AG04450 (cell line): Measurements from ENCODE around the gene AFF3. TPM values are rescaled to one million over a fixed set of nuclear protein-coding genes. Genes with fewer than 3 reads are reported as not detected.

Experiments used
- CTCF ChIA-PET: fragments of 300-600, 350-600 bp; formaldehyde crosslinking; extraction: SDS; loops from one replicate; lab custom pipeline; 2022; ENCODE audit warnings: antibody characterized with exemption, inconsistent platforms; lab: Charles Lee
- POLR2A ChIA-PET: fragments of 350-600 bp; formaldehyde crosslinking; extraction: SDS; loops from one replicate; lab custom pipeline; 2021; ENCODE audit warnings: antibody characterized with exemption, inconsistent platforms; lab: Yijun Ruan, JAX
- DNase-seq: peaks from one replicate; pipeline ENCODE4 v3.0.0-alpha.2; 2011; ENCODE audit warnings: low read depth, low spot score
- H3K27ac ChIP-seq: one replicate; pipeline ENCODE4 v1.5.1; 2012; ENCODE audit warnings: low read depth, low read length, control low read depth
- H3K27me3 ChIP-seq: one replicate; pipeline ENCODE4 v1.6.0; 2012; ENCODE audit warnings: low read length; ENCODE audit not compliant: control insufficient read depth, insufficient read depth
- H3K4me3 ChIP-seq: 2 replicates; pipeline ENCODE4 v1.5.1; 2011; ENCODE audit warnings: mild to moderate bottlenecking, low read depth, low read length, control low read depth
- H3K9me3 ChIP-seq: 2 replicates; pipeline ENCODE4 v1.5.1; 2012; ENCODE audit warnings: low read length; ENCODE audit not compliant: control insufficient read depth, insufficient read depth
- polyA plus RNA-seq: library from polyadenylated mRNA; depleted of rRNA; stranded (reverse); fragments of >200 nt; gene quantifications from 2 replicates; pipeline ENCODE4 v1.2.3, GENCODE V29; 2011
- TF ChIP-seq, protein P1 (sequence below): IDR thresholded peaks from 2 replicates; pipeline ENCODE4 v1.5.1; 2011; ENCODE audit warnings: low read depth, low read length, control low read depth, inconsistent platforms

Gene AFF3
- polyA plus RNA-seq, 1 experiment: 17.9 TPM

DNA sequence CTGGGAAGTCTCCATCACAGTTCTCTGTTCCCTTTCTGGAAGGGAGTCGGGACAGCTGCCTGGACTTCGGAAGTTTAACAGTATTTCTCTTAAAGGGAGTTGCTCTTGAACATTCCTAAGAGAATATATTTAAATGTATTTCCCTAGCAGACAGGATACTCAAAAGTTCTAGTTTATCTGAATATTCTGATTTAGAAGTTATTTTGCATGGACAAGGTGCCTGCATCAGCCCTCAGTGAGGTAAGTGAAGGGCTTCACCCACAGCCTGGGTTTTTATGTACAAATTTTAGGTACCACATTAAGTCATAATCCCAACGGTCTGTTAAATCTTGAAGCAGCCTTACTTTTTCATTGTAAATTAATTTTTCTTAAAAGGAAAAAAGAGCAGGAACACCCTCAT is 587.5 kb downstream of the AFF3 start:
- DNase-seq: no peak
- CTCF ChIA-PET: no interaction called here
- Histone ChIP-seq H3K4me3 (no peak overlapping the region), H3K27me3 (no peaks in the 10 kb centered on the region), H3K9me3 (no peaks in the 10 kb centered on the region), H3K27ac (no peak overlapping the region)
- TF ChIP-seq, protein P1, sequence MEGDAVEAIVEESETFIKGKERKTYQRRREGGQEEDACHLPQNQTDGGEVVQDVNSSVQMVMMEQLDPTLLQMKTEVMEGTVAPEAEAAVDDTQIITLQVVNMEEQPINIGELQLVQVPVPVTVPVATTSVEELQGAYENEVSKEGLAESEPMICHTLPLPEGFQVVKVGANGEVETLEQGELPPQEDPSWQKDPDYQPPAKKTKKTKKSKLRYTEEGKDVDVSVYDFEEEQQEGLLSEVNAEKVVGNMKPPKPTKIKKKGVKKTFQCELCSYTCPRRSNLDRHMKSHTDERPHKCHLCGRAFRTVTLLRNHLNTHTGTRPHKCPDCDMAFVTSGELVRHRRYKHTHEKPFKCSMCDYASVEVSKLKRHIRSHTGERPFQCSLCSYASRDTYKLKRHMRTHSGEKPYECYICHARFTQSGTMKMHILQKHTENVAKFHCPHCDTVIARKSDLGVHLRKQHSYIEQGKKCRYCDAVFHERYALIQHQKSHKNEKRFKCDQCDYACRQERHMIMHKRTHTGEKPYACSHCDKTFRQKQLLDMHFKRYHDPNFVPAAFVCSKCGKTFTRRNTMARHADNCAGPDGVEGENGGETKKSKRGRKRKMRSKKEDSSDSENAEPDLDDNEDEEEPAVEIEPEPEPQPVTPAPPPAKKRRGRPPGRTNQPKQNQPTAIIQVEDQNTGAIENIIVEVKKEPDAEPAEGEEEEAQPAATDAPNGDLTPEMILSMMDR: no peak
- POLR2A ChIA-PET: no interaction called here

DNA sequence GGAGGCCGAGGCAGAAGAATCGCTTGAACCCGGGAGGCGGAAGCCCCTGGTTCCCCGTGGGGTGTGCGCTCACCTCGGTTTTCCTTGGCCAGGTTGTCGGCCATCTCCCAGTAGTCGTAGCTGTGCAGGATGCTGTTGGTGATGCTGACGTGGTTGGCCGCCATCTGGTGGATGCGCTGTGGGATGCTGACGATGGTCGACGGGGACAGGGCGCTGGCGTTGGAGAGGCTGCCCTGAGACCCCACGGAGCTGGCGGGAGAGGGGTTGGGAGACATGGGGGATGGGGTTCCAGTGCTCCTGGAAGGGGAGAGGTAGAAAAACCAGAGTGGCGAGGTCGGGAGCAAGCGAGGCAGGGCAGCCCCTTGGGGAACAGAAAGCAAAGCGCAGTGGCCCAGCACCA is 588.2 kb downstream of the AFF3 start:
- TF ChIP-seq, protein P1: no peak
- ChIA-PET CTCF (no interaction called here), POLR2A (no interaction called here)
- no peak for DNase-seq
- Histone ChIP-seq H3K27me3 (no peaks in the 10 kb centered on the region), H3K27ac (no peak overlapping the region), H3K9me3 (no peaks in the 10 kb centered on the region), H3K4me3 (no peak overlapping the region)

DNA sequence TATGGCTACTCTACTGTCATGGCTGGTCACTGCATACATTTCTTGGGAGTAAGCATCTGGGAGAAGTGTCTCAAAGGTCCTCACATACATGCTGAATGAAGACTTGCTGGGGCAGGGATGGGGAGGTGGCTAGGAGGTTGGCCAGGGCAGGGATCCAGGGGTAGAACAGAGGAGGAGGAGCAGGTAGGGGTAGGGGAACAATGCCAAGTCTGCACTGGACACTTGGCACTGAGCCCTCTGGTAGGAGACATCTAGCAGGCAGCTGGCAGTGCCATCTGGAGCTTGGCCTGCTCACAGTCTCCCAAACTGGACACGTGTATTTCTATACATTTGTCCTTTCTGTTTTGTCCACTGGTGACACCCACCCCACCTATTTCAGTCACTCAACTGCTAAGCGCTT is 589.9 kb downstream of the AFF3 start:
- TF ChIP-seq, protein P1: no peak
- ChIA-PET POLR2A (no interaction called here), CTCF (interaction anchor here (0.5 kb wide), 1 partner anchor 175 kb away, joined by 4 read pairs; no protein-coding TSS in a partner anchor)
- Histone ChIP-seq H3K4me3 (no peak overlapping the region), H3K27me3 (no peaks in the 10 kb centered on the region), H3K9me3 (no peaks in the 10 kb centered on the region), H3K27ac (no peak overlapping the region)
- DNase-seq: no peak

DNA sequence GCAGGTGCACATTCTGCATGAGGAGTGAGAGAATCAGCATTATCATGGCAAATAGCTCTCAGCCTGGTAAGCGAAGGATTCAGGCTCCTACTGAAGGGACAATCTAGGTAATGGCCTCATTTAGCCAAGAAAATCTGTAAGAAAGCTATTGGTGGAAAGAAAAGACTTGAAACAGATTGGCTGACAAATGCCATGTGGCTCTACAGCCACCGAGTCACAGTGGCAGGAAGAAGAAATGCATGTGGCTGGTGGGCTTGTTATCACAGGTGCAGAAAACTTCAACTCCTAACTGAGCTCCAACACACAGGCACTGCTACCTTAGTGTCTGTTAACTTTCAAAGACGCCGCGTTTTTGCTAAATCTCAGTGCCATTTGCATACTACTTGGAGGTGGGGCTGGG is 592.0 kb downstream of the AFF3 start:
- CTCF ChIA-PET: interaction anchor here (2.1 kb wide), 1 partner anchor 9 kb away, joined by 7 read pairs; no protein-coding TSS in a partner anchor
- no peaks in the 10 kb centered on the region for H3K9me3 ChIP-seq
- no peak for DNase-seq
- H3K27me3 ChIP-seq: no peaks in the 10 kb centered on the region
- POLR2A ChIA-PET: no interaction called here
- no peak overlapping the region for H3K27ac ChIP-seq
- TF ChIP-seq, protein P1: no peak
- H3K4me3 ChIP-seq: no peak overlapping the region

DNA sequence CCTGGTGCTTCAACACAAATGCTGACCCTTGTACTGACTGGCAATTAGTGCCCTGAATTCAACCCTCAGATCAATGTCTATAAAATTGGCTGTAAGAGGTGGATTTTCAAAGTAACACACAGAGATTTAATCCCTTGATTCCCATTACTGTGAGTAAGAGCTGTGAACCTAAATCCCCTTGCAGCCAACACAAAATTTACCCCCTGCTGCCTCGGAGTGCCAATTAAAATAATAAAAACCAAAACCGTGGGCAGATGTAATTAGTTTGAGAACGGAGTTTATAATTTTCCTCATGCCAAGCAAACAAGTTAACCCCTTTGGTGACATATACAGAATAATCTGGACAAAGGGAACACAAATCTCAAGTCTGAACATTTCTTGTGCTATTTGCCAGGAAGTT is 596.8 kb downstream of the AFF3 start:
- Histone ChIP-seq H3K9me3 (no peaks in the 10 kb centered on the region), H3K27me3 (no peaks in the 10 kb centered on the region), H3K4me3 (no peak overlapping the region), H3K27ac (no peak overlapping the region)
- CTCF ChIA-PET: interaction anchor here (0.5 to 1.5 kb wide), 4 partner anchors 11 to 716 kb away, joined by 3 to 4 read pairs (median 4); no protein-coding TSS in a partner anchor
- POLR2A ChIA-PET: interaction anchor here (0.6 kb wide), 1 partner anchor 29 kb away, joined by 3 read pairs; no protein-coding TSS in a partner anchor
- TF ChIP-seq, protein P1: no peak
- DNase-seq: no peak
